Upper lobe of right lung (tissue), 1 donor: ENCODE results near the gene AMER3. TPM values are rescaled to one million over a fixed set of nuclear protein-coding genes. Genes with fewer than 3 reads are reported as not detected.

Experiments used
- ATAC-seq: fragments of 200-7000 bp; cut with Tn5 transposase; one replicate; pipeline ENCODE4 v1.9.1; 2020; ENCODE audit warnings: mild to moderate bottlenecking, moderate library complexity
- DNase-seq: peaks from one replicate; pipeline ENCODE4 v3.0.0-alpha.2; 2020
- H3K27ac ChIP-seq: fragments of 200-600 bp; one replicate; pipeline ENCODE4 v1.8.0; 2022
- H3K27me3 ChIP-seq: fragments of 200-600 bp; one replicate; pipeline ENCODE4 v1.8.0; 2022; ENCODE audit warnings: mild to moderate bottlenecking
- H3K36me3 ChIP-seq: fragments of 200-600 bp; one replicate; pipeline ENCODE4 v1.8.0; 2022
- H3K4me1 ChIP-seq: fragments of 200-600 bp; one replicate; pipeline ENCODE4 v1.8.0; 2022
- H3K4me3 ChIP-seq: fragments of 200-600 bp; one replicate; pipeline ENCODE4 v1.8.0; 2022; ENCODE audit warnings: mild to moderate bottlenecking
- H3K9me3 ChIP-seq: fragments of 200-600 bp; one replicate; pipeline ENCODE4 v1.8.0; 2022
- intact Hi-C: fragments of 100-400 bp; cut with DNase I; formaldehyde crosslinking; loops from one replicate; pipeline ENCODE4 v1.11.0; 2022
- total RNA-seq: library from RNA; stranded (reverse); fragmentation: NEBNext Ultra II Directional; extraction: Animal tissue kit (Norgen Biotek cat#: 25700); gene quantifications from one replicate; pipeline ENCODE4 v1.2.1, GENCODE V29; 2021
- TF ChIP-seq, protein P1 (sequence below): fragments of 200-600 bp; IDR thresholded peaks from one replicate; pipeline ENCODE4 v1.8.0; 2022; ENCODE audit warnings: antibody characterized with exemption
- donor health status: DM: no; HTN: yes; CAD: no; lungs with severe emphysema.

AMER3 gene
- total RNA-seq, 1 donor from 2014 or later: not detected

DNA sequence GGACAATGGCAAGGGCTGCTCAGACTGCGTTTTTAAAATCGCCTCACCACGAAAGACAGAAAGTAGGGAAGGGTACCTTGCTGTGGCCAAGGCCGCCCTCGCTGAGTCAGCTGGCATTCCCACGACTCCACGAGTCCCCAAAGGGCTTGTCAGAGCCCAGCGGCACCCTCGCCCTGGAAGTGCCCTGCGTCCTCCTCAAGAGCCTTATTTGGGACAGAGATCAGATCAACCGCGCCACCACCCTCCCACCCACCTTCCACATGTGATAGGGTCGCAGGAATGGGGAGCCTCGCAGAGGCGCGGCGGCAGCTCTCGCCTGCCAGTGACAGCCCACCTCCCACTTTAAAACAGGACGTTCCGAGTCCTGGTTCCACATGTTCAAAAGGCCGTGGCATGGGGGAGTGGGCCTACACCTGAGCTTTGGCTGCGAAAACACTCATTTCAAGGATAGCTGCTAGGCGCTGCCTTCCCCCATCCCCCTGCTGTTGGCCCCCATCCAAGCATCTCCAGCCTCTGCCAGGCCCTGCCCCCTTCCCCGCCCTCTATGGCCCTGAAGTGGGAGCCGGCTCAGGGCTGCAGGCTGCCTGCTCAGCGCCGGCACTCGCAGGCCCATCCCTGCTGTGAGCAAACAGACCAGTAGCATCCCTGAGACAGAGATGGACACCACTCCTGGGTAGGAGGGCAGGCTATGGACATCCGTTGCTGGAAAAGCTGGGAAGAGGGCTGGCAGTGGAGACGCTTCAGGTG, 43.3 kb downstream of the AMER3 start:
- H3K36me3 ChIP-seq: no peaks in the 10 kb centered on the region
- intact Hi-C loops: no loop called here
- no peaks in the 10 kb centered on the region for H3K27me3 ChIP-seq
- peak overlapping the region; percentile 64 for H3K4me3 ChIP-seq
- no peaks in the 10 kb centered on the region for H3K9me3 ChIP-seq
- TF ChIP-seq, protein P1, sequence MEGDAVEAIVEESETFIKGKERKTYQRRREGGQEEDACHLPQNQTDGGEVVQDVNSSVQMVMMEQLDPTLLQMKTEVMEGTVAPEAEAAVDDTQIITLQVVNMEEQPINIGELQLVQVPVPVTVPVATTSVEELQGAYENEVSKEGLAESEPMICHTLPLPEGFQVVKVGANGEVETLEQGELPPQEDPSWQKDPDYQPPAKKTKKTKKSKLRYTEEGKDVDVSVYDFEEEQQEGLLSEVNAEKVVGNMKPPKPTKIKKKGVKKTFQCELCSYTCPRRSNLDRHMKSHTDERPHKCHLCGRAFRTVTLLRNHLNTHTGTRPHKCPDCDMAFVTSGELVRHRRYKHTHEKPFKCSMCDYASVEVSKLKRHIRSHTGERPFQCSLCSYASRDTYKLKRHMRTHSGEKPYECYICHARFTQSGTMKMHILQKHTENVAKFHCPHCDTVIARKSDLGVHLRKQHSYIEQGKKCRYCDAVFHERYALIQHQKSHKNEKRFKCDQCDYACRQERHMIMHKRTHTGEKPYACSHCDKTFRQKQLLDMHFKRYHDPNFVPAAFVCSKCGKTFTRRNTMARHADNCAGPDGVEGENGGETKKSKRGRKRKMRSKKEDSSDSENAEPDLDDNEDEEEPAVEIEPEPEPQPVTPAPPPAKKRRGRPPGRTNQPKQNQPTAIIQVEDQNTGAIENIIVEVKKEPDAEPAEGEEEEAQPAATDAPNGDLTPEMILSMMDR: no peak
- peaks cover 10% of the 10 kb centered on the region for H3K4me1 ChIP-seq
- no peak for ATAC-seq
- no peak for DNase-seq
- H3K27ac ChIP-seq: peak overlapping the region; percentile 82

DNA sequence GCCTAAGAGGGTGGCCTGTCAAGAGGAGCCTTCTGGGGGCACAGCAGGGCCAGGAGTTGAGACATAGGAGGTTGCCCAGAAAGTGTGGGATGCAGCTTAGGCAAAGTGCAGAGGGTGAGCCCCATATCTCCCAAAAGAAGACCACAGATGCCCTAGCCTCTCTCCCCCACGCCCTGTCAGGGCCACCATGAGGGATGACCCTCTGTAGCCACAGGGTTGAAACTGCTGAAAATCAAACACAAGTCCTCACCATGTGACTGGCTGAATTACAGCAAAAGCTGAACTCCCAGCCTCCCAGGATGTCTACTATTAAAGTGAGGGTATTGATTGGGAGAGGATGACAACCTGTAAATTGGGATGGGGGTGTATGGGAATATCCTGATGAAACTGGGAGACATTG, 44.0 kb downstream of the AMER3 start:
- peaks cover 10% of the 10 kb centered on the region for H3K4me1 ChIP-seq
- DNase-seq (no peak), ATAC-seq (no peak)
- H3K27ac ChIP-seq: no peak overlapping the region
- no peaks in the 10 kb centered on the region for H3K27me3 ChIP-seq
- TF ChIP-seq, protein P1: no peak
- intact Hi-C loops: no loop called here
- no peaks in the 10 kb centered on the region for H3K9me3 ChIP-seq
- no peak overlapping the region for H3K4me3 ChIP-seq
- H3K36me3 ChIP-seq: no peaks in the 10 kb centered on the region

DNA sequence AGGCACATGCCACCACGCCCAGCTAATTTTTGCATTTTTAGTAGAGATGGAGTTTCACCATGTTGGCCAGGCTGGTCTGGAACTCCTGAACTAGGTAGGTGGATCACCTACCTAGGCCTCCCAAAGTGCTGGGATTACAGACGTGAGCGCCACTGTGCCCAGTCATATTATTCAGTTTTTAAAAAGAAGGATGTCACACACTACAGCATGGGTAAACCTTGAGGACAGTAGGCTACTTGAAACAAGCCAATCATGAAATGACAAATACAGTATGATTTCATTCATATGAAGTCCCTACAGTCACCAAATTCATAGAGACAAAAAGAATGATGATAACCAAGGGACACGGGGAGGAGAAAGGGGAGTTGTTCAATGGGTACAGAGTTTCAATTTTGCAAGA, 50.3 kb downstream of the AMER3 start:
- Histone ChIP-seq H3K4me3 (no peak overlapping the region), H3K9me3 (no peaks in the 10 kb centered on the region), H3K27me3 (no peaks in the 10 kb centered on the region), H3K4me1 (no peaks in the 10 kb centered on the region), H3K27ac (no peak overlapping the region), H3K36me3 (no peaks in the 10 kb centered on the region)
- DNase-seq (no peak), ATAC-seq (no peak)
- TF ChIP-seq, protein P1: no peak
- intact Hi-C loops: no loop called here

DNA sequence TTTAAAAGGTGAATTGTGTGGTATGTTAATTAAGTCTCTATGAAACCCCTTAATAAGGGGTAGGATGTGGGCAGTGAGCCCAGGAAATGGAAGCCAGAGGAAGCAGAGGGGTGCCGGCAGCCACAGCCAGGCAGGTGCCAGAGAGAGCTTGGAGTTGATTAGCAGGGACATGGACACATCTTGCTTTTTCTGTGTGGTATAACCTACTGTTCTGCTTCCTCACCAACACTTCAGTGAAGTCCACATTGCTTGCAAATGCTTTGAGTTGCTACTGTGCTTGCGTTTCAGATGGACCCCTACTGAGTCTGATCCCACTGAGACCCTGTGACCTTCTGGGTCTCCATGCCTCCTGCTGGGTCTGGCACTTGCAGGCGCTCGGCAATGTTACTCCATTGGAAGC, 51.0 kb downstream of the AMER3 start:
- Histone ChIP-seq H3K27me3 (no peaks in the 10 kb centered on the region), H3K4me1 (no peaks in the 10 kb centered on the region), H3K36me3 (no peaks in the 10 kb centered on the region), H3K9me3 (no peaks in the 10 kb centered on the region), H3K27ac (no peak overlapping the region), H3K4me3 (no peak overlapping the region)
- ATAC-seq (no peak), DNase-seq (no peak)
- TF ChIP-seq, protein P1: no peak
- intact Hi-C loops: no loop called here

DNA sequence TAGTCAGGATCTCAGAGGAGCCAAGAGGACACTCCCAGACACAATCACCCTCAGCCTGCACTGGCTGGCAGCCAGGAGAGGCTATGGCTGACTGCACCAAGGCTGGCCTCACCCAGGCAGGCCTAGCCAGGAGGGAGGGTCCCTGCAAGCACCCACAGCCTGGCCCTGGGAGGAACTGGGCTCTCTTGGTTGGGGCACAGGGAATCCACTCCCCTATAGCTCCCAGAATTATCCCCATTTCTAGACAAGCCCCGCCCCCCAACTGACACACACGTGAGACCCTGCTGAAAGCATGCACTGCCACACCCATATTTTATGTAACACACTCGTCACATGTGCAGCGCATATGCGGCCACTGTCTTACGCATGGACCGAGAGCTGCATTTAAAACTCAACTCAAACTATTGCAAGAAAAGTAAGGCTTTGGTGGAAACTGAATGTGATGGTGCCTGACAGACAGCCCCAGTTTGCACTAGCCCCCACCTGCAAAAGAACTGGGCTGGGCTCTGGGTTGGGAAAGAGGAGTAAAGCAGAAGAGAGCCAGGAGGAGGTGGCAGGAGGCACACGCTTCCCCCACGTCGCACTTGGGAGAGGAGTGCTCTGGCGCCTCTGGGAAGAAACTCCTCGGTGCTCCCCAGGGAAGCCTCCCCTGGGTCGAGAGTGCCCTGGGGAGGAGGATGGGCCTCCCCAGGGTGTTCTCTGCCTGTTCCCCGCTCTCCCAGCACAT, 52.5 kb downstream of the AMER3 start:
- Histone ChIP-seq H3K27me3 (no peaks in the 10 kb centered on the region), H3K4me3 (no peak overlapping the region), H3K27ac (no peak overlapping the region), H3K36me3 (no peaks in the 10 kb centered on the region), H3K4me1 (no peaks in the 10 kb centered on the region), H3K9me3 (no peaks in the 10 kb centered on the region)
- DNase-seq (no peak), ATAC-seq (no peak)
- TF ChIP-seq, protein P1: no peak
- intact Hi-C loops: no loop called here
